ENCODE data around the gene TNFAIP1. TPM values are rescaled to one million over a fixed set of nuclear protein-coding genes. Genes with fewer than 3 reads are reported as not detected.

The TNFAIP1 gene
- total RNA-seq, 2 donors from 2014 or later, result 28.1 to 47.6 TPM

- Histone ChIP-seq H3K27ac (no peak overlapping the region), H3K4me3 (no peak overlapping the region), H3K27me3 (no peaks in the 10 kb centered on the region), H3K9me3 (no peaks in the 10 kb centered on the region), H3K36me3 (peaks cover 91% of the 10 kb centered on the region), H3K4me1 (peaks cover 0 to 42% of the 10 kb centered on the region in 2 donors)
- no peak for TF ChIP-seq CTCF (IDR thresholded peaks at IDR 0.05)
- no peak for DNase-seq (ENCODE audit: low spot score)
These were observed 8.9 kb downstream of the TNFAIP1 start for GRCh38 chr17:28344435-28344901.

DNA sequence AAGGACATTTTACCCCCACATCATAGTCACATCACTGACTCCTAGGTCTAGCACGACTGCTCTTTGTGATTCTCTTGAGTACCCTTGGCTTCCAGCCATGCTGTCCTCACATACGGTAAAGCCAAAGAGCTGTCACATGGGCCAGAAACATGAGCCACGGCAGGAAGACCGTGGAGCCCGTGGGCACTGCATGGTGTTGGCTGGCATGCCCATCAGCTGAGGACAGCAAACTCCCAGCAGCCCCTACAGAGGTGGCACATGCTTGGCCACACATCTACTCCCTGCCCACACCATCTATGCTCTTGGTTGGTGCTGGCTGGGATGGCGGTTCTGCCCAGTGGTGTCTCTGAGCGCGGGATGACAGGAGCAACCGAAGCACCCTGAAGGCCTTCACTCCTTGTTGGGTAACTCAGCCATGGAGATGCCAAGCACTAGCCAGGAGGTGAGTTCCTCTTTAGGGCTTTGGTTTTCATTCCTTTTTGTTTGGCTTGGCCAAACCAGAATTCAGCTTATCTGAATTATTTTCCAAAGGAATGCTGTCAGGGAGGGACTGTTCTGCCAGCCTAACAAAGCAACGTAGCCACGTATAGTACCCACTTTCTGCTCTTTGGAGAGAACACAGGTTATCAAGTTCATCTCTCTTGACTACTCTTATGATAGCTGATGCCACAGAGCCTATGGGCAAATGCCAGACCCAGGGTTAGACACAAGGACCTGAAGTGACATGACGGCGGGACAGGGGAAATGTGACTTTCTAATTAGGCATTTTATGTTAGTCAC is 10.0 kb downstream of the TNFAIP1 start:
- H3K36me3 ChIP-seq, result peaks cover 90% of the 10 kb centered on the region
- H3K4me3 ChIP-seq, result no peak overlapping the region
- TF ChIP-seq CTCF (IDR thresholded peaks at IDR 0.05), result no peak
- H3K27me3 ChIP-seq, result no peaks in the 10 kb centered on the region
- peak overlapping the region; percentile 38 to 62 for H3K27ac ChIP-seq
- DNase-seq (ENCODE audit: low spot score), result no peak
- H3K9me3 ChIP-seq, result no peaks in the 10 kb centered on the region
- H3K4me1 ChIP-seq, result peaks cover 0 to 35% of the 10 kb centered on the region in 2 donors

- H3K4me3 ChIP-seq, result no peak overlapping the region
- no peaks in the 10 kb centered on the region for H3K9me3 ChIP-seq
- H3K27ac ChIP-seq, result peak overlapping the region; percentile 38 to 62
- no peak for TF ChIP-seq CTCF (IDR thresholded peaks at IDR 0.05)
- DNase-seq (ENCODE audit: low spot score), result no peak
- no peaks in the 10 kb centered on the region for H3K27me3 ChIP-seq
- peaks cover 0 to 35% of the 10 kb centered on the region in 2 donors for H3K4me1 ChIP-seq
- peaks cover 90% of the 10 kb centered on the region for H3K36me3 ChIP-seq
These were observed 10.6 kb downstream of the TNFAIP1 start for GRCh38 chr17:28346199-28346580.

- peak in 1 of 2 donors; percentile 56 for TF ChIP-seq CTCF (IDR thresholded peaks at IDR 0.05)
- no peak for DNase-seq (ENCODE audit: low spot score)
- H3K4me1 ChIP-seq, result peaks cover 0 to 35% of the 10 kb centered on the region in 2 donors
- peak overlapping the region; percentile 38 to 62 for H3K27ac ChIP-seq
- peaks cover 90% of the 10 kb centered on the region for H3K36me3 ChIP-seq
- no peak overlapping the region for H3K4me3 ChIP-seq
- no peaks in the 10 kb centered on the region for H3K27me3 ChIP-seq
- no peaks in the 10 kb centered on the region for H3K9me3 ChIP-seq
These were observed 11.2 kb downstream of the TNFAIP1 start for GRCh38 chr17:28346746-28347246.

- Histone ChIP-seq H3K36me3 (peaks cover 90% of the 10 kb centered on the region), H3K27ac (peak overlapping the region; percentile 38 to 62), H3K27me3 (no peaks in the 10 kb centered on the region), H3K9me3 (no peaks in the 10 kb centered on the region), H3K4me1 (peaks cover 0 to 35% of the 10 kb centered on the region in 2 donors), H3K4me3 (no peak overlapping the region)
- TF ChIP-seq CTCF (IDR thresholded peaks at IDR 0.05), result no peak
- no peak for DNase-seq (ENCODE audit: low spot score)
These were observed 11.8 kb downstream of the TNFAIP1 start for GRCh38 chr17:28347261-28347891.
